ENCODE measurements around the gene GPR146.
A peak's percentile ranks its signal among the peaks of the same experiment; 100 is the strongest.
"Not testable (repeated sequence)": the region's sequence is repeated elsewhere in the genome, so short reads cannot be mapped to it uniquely, and the experiment has no call there.

Gene GPR146

GRCh38 chr7:1033546-1034145 is 10.7 kb upstream of the GPR146 start:
- TF ChIP-seq CTCF (IDR thresholded peaks at IDR 0.05; ENCODE audit: borderline replicate concordance, insufficient read depth, low read depth, low read length), result no peak
- no peak overlapping the region for H3K4me3 ChIP-seq (ENCODE audit: low read depth, low read length)

- not testable (repeated sequence) for H3K4me3 ChIP-seq (ENCODE audit: low read depth, low read length)
These were observed 9.6 kb upstream of the GPR146 start for GRCh38 chr7:1034769-1035168.

GRCh38 chr7:1036164-1036928 is 8.0 kb upstream of the GPR146 start:
- not testable (repeated sequence) for H3K4me3 ChIP-seq (ENCODE audit: low read depth, low read length)

- not testable (repeated sequence) for H3K4me3 ChIP-seq (ENCODE audit: low read depth, low read length)
These were observed 4.1 kb upstream of the GPR146 start for GRCh38 chr7:1040233-1040632.

- no peak overlapping the region for H3K4me3 ChIP-seq (ENCODE audit: low read depth, low read length)
- TF ChIP-seq CTCF (IDR thresholded peaks at IDR 0.05; ENCODE audit: borderline replicate concordance, insufficient read depth, low read depth, low read length), result no peak
These were observed 3.6 kb upstream of the GPR146 start for GRCh38 chr7:1040790-1041189.

GRCh38 chr7:1041551-1042491 is 2.5 kb upstream of the GPR146 start:
- H3K4me3 ChIP-seq (ENCODE audit: low read depth, low read length), result no peak overlapping the region
- TF ChIP-seq CTCF (IDR thresholded peaks at IDR 0.05; ENCODE audit: borderline replicate concordance, insufficient read depth, low read depth, low read length), result no peak

GRCh38 chr7:1042492-1042833 is 1.9 kb upstream of the GPR146 start:
- H3K4me3 ChIP-seq (ENCODE audit: low read depth, low read length), result no peak overlapping the region
- TF ChIP-seq CTCF (IDR thresholded peaks at IDR 0.05; ENCODE audit: borderline replicate concordance, insufficient read depth, low read depth, low read length), result no peak

- TF ChIP-seq CTCF (IDR thresholded peaks at IDR 0.05; ENCODE audit: borderline replicate concordance, insufficient read depth, low read depth, low read length), result no peak
- H3K4me3 ChIP-seq (ENCODE audit: low read depth, low read length), result peak overlapping the region; percentile 35
These were observed 676 bp upstream of the GPR146 start for GRCh38 chr7:1043552-1044188.
